ENCODE measurements around the gene PLSCR5.

DNA sequence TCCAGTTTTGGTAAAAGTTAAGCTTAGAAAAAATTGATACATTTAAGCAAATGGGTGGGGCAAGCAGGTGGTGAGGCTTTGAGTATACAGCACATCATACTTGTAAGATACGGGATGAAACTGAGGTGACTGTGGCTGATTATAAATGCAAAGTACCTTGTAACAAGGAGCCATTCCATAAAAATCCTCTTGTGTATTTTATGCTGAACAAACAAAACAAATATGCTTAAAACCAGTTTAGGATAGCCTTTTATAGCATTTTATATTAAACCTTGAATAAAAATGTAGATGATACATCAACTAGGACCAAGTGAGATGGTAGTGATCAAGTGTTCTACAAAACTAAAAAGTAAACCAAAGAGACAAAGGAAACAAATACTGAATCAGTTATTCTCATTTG lies 64.2 kb downstream of the PLSCR5 start:
- TF ChIP-seq, protein P1, sequence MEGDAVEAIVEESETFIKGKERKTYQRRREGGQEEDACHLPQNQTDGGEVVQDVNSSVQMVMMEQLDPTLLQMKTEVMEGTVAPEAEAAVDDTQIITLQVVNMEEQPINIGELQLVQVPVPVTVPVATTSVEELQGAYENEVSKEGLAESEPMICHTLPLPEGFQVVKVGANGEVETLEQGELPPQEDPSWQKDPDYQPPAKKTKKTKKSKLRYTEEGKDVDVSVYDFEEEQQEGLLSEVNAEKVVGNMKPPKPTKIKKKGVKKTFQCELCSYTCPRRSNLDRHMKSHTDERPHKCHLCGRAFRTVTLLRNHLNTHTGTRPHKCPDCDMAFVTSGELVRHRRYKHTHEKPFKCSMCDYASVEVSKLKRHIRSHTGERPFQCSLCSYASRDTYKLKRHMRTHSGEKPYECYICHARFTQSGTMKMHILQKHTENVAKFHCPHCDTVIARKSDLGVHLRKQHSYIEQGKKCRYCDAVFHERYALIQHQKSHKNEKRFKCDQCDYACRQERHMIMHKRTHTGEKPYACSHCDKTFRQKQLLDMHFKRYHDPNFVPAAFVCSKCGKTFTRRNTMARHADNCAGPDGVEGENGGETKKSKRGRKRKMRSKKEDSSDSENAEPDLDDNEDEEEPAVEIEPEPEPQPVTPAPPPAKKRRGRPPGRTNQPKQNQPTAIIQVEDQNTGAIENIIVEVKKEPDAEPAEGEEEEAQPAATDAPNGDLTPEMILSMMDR (IDR thresholded peaks at IDR 0.05), result no peak
- TF ChIP-seq EP300 (IDR thresholded peaks at IDR 0.05; ENCODE audit: low read depth) (no peak), POLR2A (IDR thresholded peaks at IDR 0.05) (no peak), POLR2AphosphoS5 (IDR thresholded peaks at IDR 0.05) (no peak)

All from transverse colon (tissue), 4 donors.